ENCODE measurements around the gene UBXN11.

DNA sequence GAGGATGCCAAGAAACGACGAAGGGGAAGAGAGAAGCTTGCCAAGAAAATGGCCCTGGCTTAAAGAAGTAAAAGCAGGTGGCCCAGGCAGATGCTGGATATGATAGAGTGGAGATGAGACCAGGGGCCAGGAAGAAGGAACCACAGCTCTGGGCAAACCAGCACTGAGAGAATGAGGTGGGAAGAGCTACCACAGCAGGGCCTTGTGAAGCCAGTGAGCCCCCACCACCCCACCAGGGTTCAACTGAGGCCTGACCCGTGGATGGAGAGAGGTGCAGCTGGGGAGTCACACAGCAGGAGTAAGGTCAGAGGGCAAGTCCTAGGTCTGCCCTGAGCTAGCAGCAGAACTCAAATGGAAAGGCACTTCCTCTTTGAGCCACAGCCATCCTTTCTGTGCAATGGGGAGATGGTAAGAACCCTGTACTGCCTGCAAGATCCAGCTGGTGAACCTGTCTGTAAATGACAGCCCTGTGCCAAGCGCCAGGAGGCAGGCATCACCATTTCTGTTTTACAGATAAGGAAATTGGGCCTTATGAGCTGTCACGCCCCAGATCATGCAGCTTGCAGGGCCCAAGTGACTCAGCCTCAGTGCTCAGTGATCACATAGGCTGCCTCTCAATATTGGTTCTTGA, 18.0 kb downstream of the UBXN11 start:
- TF ChIP-seq CTCF (IDR thresholded peaks at IDR 0.05), result no peak
- TF ChIP-seq POLR2A (IDR thresholded peaks at IDR 0.05), result no peak

Measured in tibial nerve (tissue), 3 donors.